Activated T-helper 2 cell treated with anti-CD3 and anti-CD28 coated beads, Interferon-gamma antibody, Interleukin-2, Interleukin-4, amounts not matched to agents 10 μg/mL and 5 μg/mL and 100 μg/mL, durations not matched to agents 14 hours and 24 hours and 36 hours (primary cell): Measurements from ENCODE around the gene ARSK. TPM values are rescaled to one million over a fixed set of nuclear protein-coding genes. Genes with fewer than 3 reads are reported as not detected.

ENCODE experiments used
- DNase-seq: peaks from one replicate; pipeline ENCODE4 v3.0.0; 2021; ENCODE audit warnings: low spot score
- H3K27ac Mint-ChIP-seq: one replicate; pipeline ENCODE4 v1.8.0; 2021; ENCODE audit warnings: mixed read lengths
- H3K27me3 Mint-ChIP-seq: one replicate; pipeline ENCODE4 v1.8.0; 2021; ENCODE audit warnings: low read depth, mixed read lengths
- H3K36me3 Mint-ChIP-seq: one replicate; pipeline ENCODE4 v1.8.0; 2021; ENCODE audit warnings: low read depth, mixed read lengths
- H3K4me1 Mint-ChIP-seq: one replicate; pipeline ENCODE4 v1.8.0; 2021; ENCODE audit warnings: low read depth, mixed read lengths
- H3K4me3 Mint-ChIP-seq: one replicate; pipeline ENCODE4 v1.8.0; 2021; ENCODE audit warnings: low read depth, mild to moderate bottlenecking, moderate library complexity, mixed read lengths
- H3K9me3 Mint-ChIP-seq: one replicate; pipeline ENCODE4 v1.8.0; 2021; ENCODE audit warnings: mixed read lengths
- intact Hi-C: fragments of 100-400 bp; cut with micrococcal nuclease; formaldehyde crosslinking; loops from one replicate; pipeline ENCODE4 v1.15.1; 2023
- total RNA-seq: library from RNA; stranded (reverse); gene quantifications from 2 replicates; pipeline ENCODE4 v1.2.3, GENCODE V29; 2022

Gene ARSK
- total RNA-seq, 1 donor from 2014 or later = 4.6 TPM

- intact Hi-C loops = no loop called here
- no peak overlapping the region for H3K27ac Mint-ChIP-seq
- H3K4me3 Mint-ChIP-seq = no peak overlapping the region
- H3K9me3 Mint-ChIP-seq = peaks cover 8% of the 10 kb centered on the region
- H3K27me3 Mint-ChIP-seq = peaks cover 15% of the 10 kb centered on the region
- peaks cover 30% of the 10 kb centered on the region for H3K4me1 Mint-ChIP-seq
- DNase-seq = no peak
- peaks cover 21% of the 10 kb centered on the region for H3K36me3 Mint-ChIP-seq
These were observed 62.2 kb downstream of the ARSK start for GRCh38 chr5:95617057-95617456.

- peaks cover 7% of the 10 kb centered on the region for H3K36me3 Mint-ChIP-seq
- intact Hi-C loops = no loop called here
- DNase-seq = no peak
- H3K9me3 Mint-ChIP-seq = no peaks in the 10 kb centered on the region
- H3K27ac Mint-ChIP-seq = no peak overlapping the region
- peaks cover 35% of the 10 kb centered on the region for H3K4me1 Mint-ChIP-seq
- peak overlapping the region; percentile 81 for H3K4me3 Mint-ChIP-seq
- H3K27me3 Mint-ChIP-seq = peaks cover 15% of the 10 kb centered on the region
These were observed 64.2 kb downstream of the ARSK start for GRCh38 chr5:95619096-95619495.

DNA sequence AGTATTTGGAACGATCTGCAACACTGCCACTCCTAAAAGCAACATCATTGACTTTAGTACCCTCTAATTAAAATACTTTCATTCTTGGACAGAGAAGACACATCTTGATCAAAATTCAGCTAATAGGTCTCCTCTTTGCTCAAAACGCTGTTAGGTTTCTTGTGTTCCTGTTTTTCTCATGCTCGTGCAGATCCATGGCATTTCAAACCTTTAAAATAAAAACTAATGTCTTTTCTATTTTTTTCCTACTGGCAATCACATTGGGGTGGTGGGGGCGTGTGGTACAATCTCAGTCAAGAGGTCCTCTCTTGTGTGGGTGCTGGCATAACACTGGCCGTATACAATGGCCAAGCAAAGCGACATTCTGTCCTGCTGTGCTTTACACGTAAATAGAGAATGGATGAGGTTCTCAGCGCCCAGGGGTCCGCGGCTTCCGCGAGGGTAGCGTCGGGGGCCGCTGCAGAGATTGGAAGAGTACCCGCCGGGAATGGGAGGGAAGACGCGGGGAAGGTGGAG is 64.7 kb downstream of the ARSK start:
- peak overlapping the region; percentile 84 for H3K27ac Mint-ChIP-seq
- H3K27me3 Mint-ChIP-seq = peaks cover 17% of the 10 kb centered on the region
- intact Hi-C loops = loop anchor here (1.0 to 2.0 kb wide), 2 partner anchors 29 to 64 kb away; partner anchors contain the start of gene ARSK
- peaks cover 35% of the 10 kb centered on the region for H3K4me1 Mint-ChIP-seq
- H3K4me3 Mint-ChIP-seq = peak overlapping the region; percentile 81
- no peaks in the 10 kb centered on the region for H3K9me3 Mint-ChIP-seq
- H3K36me3 Mint-ChIP-seq = peaks cover 5% of the 10 kb centered on the region
- DNase-seq = no peak

DNA sequence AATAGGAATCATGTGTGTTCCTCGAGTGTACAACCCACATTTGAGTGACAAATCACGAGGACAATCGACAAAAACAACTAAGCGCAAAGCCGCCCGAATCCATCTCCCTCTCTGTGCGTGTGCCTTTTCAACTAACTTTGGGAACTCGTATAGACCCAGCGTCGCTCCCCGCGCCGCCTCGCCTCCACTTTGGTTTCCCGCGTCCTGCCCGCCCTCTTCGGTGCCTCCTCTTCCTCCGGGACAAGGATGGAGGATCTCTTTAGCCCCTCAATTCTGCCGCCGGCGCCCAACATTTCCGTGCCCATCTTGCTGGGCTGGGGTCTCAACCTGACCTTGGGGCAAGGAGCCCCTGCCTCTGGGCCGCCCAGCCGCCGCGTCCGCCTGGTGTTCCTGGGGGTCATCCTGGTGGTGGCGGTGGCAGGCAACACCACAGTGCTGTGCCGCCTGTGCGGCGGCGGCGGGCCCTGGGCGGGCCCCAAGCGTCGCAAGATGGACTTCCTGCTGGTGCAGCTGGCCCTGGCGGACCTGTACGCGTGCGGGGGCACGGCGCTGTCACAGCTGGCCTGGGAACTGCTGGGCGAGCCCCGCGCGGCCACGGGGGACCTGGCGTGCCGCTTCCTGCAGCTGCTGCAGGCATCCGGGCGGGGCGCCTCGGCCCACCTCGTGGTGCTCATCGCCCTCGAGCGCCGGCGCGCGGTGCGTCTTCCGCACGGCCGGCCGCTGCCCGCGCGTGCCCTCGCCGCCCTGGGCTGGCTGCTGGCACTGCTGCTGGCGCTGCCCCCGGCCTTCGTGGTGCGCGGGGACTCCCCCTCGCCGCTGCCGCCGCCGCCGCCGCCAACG is 65.3 kb downstream of the ARSK start, which contains the start of gene GPR150:
Gene GPR150 (plus strand): TSS at position 58 of the 840 bp plus-strand sequence. CDS start 189 bp downstream, at position 247.
- peak; percentile 50 for DNase-seq
- Mint-ChIP-seq H3K4me3 (peak within 1 kb of the TSS; percentile 81), H3K36me3 (no peaks in the 10 kb centered on the region), H3K27me3 (peaks cover 18% of the 10 kb centered on the region), H3K9me3 (no peaks in the 10 kb centered on the region), H3K4me1 (peaks cover 31% of the 10 kb centered on the region), H3K27ac (peak within 1 kb of the TSS; percentile 84)
- intact Hi-C loops = loop anchor here (1.0 to 2.0 kb wide), 2 partner anchors 29 to 65 kb away; partner anchors contain the start of gene ARSK

DNA sequence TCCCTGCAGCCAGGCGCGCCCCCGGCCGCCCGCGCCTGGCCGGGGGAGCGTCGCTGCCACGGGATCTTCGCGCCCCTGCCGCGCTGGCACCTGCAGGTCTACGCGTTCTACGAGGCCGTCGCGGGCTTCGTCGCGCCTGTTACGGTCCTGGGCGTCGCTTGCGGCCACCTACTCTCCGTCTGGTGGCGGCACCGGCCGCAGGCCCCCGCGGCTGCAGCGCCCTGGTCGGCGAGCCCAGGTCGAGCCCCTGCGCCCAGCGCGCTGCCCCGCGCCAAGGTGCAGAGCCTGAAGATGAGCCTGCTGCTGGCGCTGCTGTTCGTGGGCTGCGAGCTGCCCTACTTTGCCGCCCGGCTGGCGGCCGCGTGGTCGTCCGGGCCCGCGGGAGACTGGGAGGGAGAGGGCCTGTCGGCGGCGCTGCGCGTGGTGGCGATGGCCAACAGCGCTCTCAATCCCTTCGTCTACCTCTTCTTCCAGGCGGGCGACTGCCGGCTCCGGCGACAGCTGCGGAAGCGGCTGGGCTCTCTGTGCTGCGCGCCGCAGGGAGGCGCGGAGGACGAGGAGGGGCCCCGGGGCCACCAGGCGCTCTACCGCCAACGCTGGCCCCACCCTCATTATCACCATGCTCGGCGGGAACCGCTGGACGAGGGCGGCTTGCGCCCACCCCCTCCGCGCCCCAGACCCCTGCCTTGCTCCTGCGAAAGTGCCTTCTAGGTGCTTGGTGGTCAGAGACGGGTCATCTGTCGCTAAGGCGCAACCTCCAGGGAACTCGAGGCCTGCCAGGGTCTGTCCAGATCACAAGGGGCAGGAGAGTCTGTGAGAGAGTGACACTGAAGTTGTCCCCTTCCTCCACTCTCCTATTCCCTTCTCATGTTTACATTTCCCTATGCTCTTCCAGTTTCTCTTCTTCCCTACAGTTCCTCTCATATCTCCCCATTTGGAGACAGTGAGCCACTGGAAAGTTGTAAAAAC is 66.3 kb downstream of the ARSK start:
- peaks cover 21% of the 10 kb centered on the region for H3K27me3 Mint-ChIP-seq
- no peaks in the 10 kb centered on the region for H3K36me3 Mint-ChIP-seq
- intact Hi-C loops = loop anchor here (1.0 to 2.0 kb wide), 2 partner anchors 30 to 66 kb away; partner anchors contain the start of gene ARSK
- H3K27ac Mint-ChIP-seq = peak overlapping the region; percentile 59
- peak overlapping the region; percentile 74 for H3K4me3 Mint-ChIP-seq
- H3K4me1 Mint-ChIP-seq = peaks cover 29% of the 10 kb centered on the region
- peak; percentile 40 for DNase-seq
- H3K9me3 Mint-ChIP-seq = no peaks in the 10 kb centered on the region

GRCh38 chr5:95621839-95622629 is 67.1 kb downstream of the ARSK start:
- peaks cover 29% of the 10 kb centered on the region for H3K4me1 Mint-ChIP-seq
- H3K27ac Mint-ChIP-seq = peak overlapping the region; percentile 59
- no peaks in the 10 kb centered on the region for H3K9me3 Mint-ChIP-seq
- intact Hi-C loops = loop anchor here (1.0 to 2.0 kb wide), 2 partner anchors 22 to 31 kb away; no protein-coding TSS in a partner anchor
- H3K36me3 Mint-ChIP-seq = no peaks in the 10 kb centered on the region
- no peak for DNase-seq
- H3K4me3 Mint-ChIP-seq = peak overlapping the region; percentile 74
- peaks cover 21% of the 10 kb centered on the region for H3K27me3 Mint-ChIP-seq

GRCh38 chr5:95623706-95624105 is 68.8 kb downstream of the ARSK start:
- no peak overlapping the region for H3K27ac Mint-ChIP-seq
- H3K27me3 Mint-ChIP-seq = peaks cover 16% of the 10 kb centered on the region
- no peaks in the 10 kb centered on the region for H3K36me3 Mint-ChIP-seq
- DNase-seq = no peak
- peaks cover 26% of the 10 kb centered on the region for H3K4me1 Mint-ChIP-seq
- no peaks in the 10 kb centered on the region for H3K9me3 Mint-ChIP-seq
- intact Hi-C loops = no loop called here
- H3K4me3 Mint-ChIP-seq = no peak overlapping the region

GRCh38 chr5:95624368-95624767 is 69.5 kb downstream of the ARSK start:
- Mint-ChIP-seq H3K4me3 (no peak overlapping the region), H3K9me3 (no peaks in the 10 kb centered on the region), H3K4me1 (peaks cover 21% of the 10 kb centered on the region), H3K27ac (no peak overlapping the region), H3K36me3 (no peaks in the 10 kb centered on the region), H3K27me3 (peaks cover 13% of the 10 kb centered on the region)
- intact Hi-C loops = no loop called here
- DNase-seq = no peak

DNA sequence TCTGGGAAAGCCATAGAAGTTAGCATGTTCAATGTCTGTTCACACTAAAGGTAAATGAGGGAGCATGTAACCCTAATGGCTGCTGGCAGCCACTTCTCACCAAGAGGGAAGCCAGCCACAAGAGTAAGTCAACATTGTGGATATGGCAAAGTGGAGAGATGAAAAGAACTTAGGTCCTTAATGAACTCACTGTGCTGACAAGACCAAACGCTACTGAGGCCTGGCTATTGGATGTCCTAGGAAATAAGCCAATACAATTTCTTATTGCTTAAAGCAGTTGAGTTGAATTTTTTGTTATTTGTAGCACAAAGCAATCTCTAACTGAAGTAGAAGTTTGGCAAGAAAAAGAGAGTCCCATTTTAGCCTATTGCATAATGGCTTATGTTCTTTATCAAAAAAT is 71.8 kb downstream of the ARSK start:
- Mint-ChIP-seq H3K4me3 (no peak overlapping the region), H3K27ac (no peak overlapping the region), H3K27me3 (peaks cover 6% of the 10 kb centered on the region), H3K4me1 (peaks cover 14% of the 10 kb centered on the region), H3K9me3 (peaks cover 9% of the 10 kb centered on the region), H3K36me3 (peaks cover 5% of the 10 kb centered on the region)
- no peak for DNase-seq
- intact Hi-C loops = no loop called here

DNA sequence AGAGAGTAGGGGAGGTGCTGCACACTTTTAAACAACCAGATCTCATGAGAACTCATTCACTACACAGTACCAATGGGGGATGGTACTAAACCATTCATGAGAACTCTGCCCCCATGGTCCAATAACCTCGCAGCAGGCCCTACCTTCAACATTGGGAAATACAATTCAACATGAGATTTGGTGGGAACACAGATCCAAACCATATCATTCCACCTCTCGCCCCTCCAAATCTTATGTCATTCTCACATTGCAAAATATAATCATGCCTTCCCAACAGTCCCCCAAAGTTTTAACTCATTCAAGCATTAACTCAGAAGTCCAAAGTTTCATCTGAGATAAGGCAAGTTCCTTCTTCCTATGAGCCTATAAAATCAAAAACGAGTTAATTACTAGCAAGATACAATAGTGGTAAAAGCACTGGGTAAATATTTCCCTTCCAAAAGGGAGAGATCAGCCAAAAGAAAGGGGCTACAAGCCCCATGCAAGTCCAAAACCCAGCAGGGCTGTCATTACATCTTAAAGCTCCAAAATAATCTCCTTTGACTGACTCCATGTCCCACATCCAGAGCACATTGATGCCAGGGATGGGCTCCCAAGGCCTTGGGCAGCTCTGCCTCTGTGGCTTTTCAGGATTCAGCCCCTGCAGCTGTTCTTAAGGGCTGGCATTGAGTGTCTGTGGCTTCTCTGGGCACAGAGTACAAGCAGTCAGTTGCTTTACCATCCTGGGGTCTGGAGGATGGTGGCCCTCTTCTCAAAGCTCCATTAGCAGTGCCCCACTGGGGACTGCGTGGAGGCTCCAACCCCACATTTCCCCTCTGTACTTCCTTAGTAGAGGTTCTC is 73.3 kb downstream of the ARSK start:
- Mint-ChIP-seq H3K36me3 (peaks cover 13% of the 10 kb centered on the region), H3K27me3 (peaks cover 6% of the 10 kb centered on the region), H3K9me3 (peaks cover 18% of the 10 kb centered on the region), H3K27ac (no peak overlapping the region), H3K4me3 (no peak overlapping the region), H3K4me1 (peaks cover 13% of the 10 kb centered on the region)
- intact Hi-C loops = no loop called here
- DNase-seq = no peak

GRCh38 chr5:95628933-95629332 is 74.0 kb downstream of the ARSK start:
- no peak overlapping the region for H3K4me3 Mint-ChIP-seq
- peaks cover 13% of the 10 kb centered on the region for H3K4me1 Mint-ChIP-seq
- intact Hi-C loops = no loop called here
- peaks cover 18% of the 10 kb centered on the region for H3K9me3 Mint-ChIP-seq
- peaks cover 6% of the 10 kb centered on the region for H3K27me3 Mint-ChIP-seq
- H3K36me3 Mint-ChIP-seq = peaks cover 13% of the 10 kb centered on the region
- no peak overlapping the region for H3K27ac Mint-ChIP-seq
- no peak for DNase-seq
